Activated CD4-positive, alpha-beta T cell treated with anti-CD3 and anti-CD28 coated beads, Interleukin-2, Interleukin-4, amounts not matched to agents 100 ng/mL and 50 ng/mL, durations not matched to agents 16 hours and 8 hours (primary cell): ENCODE results near the gene SORCS2.
"Not testable (repeated sequence)": the region's sequence is repeated elsewhere in the genome, so short reads cannot be mapped to it uniquely, and the experiment has no call there.

Source experiments
- DNase-seq: peaks from one replicate; pipeline ENCODE4 v3.0.0-alpha.2; 2020; ENCODE audit warnings: low spot score

SORCS2 gene

DNA sequence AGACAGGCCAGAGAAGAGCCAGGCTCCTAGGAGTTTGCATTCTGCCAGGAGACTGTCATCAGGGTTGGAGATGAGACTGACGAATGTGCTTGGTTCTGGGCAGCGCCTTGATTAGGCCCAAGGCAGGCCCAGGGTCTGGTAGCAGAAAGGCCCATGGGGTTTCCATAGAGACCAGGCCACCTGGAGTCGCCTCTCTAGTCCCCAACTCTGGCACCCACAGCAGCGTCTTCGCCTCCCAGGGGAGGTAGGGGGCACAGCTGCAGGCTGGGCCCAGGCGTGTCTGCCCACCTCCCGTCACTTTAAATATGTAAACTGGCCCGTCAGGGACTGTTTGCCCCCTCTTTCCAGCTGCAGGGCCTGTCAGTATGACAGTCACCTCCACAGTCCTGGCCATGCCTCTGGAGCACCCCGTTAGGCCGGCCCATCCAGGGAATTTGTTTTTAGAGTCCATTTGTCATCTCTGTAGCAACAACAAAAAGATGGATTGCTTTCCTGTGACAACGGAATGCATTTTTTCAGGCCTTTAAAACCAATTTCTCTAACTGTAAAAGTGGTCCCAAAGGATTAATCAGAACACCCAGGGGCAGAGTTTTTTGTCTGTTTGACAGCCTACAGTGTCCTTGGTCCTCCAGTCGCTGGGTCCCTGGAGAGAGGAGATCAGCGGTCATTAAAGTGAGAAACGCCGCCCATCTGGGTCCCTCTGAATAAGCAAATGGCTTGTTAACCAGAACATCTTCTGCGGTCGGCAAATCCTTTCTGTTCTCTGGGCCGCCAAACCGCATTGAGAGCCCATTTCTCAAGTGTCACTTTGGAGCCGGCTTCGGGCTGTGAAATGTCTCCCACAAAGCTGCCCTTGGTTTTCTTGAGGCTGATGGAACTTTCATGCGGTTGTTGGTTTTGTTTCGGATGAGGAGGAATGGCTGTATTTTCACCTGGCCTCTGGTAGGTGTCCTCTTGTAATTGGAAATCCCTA, 395.4 kb downstream of the SORCS2 start:
- DNase-seq = no peak

GRCh38 chr4:7590189-7590588, 397.9 kb downstream of the SORCS2 start:
- DNase-seq = no peak

DNA sequence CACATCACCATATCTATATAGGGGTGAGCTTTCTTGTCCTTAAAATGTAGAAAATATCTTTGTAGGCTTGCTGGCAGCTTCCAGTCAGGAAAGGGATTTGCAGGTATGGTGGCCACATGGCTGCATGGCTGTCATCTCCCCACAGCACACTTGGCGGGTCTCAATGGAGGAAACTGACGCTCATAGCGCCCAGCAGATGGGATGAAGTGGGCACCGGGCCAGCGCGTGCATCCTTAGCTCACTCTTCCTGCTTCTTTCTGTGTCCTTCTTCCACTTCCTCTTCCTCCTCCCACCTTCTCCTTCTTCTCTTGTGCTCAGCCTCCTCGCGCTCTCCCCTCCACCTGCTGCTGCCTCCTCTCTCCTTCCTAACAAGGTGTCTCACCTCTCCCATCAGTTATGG, 398.6 kb downstream of the SORCS2 start:
- DNase-seq = no peak

DNA sequence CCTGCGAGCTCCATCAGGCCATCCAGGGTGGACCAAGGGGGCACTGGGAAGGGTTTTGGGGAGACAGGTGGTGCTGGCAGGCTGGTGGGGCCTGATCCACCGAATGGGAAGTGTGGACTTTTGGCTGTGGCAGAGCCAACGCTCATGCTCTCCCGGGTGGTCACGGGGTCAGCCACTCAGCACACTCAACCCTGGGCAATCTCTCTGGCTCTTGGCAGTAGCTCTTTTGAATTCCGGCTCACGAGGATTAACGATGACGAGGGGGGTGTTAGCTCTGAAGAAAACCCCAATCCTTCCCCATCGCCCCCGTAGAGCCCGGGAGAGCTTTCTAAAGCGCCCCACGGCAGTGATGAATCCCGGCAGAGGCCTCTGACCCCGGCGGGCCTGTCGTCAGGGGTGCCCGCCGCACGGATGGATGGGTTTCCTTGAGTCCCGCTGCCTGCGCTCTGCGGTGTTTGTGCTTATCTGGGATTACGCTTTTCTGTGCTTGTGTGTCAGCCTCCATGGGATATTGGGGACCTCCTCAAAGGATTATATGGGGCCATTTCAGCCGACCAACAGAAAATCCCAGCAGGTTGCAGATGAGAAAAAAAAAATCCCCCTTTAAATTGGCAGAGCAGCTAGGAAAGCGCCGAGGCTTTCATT, 399.2 kb downstream of the SORCS2 start:
- DNase-seq = no peak

DNA sequence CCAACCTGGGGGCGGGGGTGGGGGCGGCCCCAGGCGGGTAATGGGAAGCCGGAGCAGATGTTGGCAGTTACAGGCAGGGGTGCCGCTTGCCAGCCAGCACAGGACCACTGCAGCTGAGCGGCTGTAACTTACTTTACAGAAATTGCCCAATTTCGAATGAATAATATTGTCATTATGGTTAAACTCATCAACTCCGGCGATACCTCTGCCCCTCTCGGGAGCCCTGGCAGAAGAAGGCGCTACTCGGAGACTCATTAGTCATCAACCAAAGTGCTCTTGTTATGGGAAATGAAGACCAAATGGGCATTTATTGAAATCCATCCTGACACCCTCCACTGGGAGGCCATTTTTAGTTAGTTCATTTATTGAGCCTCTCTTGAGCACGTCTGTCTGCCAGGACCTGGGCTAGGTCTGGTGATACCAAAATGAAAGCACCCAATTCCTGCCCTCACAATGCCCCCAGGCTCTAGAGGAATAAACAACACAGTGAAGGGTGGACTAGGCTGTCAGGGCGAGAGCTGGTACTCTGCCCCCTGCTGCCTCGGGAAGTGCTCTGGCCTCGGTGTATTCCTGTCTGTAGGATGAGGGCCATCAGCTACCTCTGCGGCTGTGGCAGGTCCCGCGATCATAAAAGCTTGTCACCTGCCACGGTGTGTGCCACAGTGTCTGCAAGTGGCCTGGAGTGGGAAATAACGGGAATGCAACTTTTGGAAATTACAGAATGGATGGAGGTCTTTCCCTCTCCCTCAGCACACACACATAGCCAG, 401.5 kb downstream of the SORCS2 start:
- no peak for DNase-seq

GRCh38 chr4:7595934-7596461, 403.7 kb downstream of the SORCS2 start:
- DNase-seq = no peak

DNA sequence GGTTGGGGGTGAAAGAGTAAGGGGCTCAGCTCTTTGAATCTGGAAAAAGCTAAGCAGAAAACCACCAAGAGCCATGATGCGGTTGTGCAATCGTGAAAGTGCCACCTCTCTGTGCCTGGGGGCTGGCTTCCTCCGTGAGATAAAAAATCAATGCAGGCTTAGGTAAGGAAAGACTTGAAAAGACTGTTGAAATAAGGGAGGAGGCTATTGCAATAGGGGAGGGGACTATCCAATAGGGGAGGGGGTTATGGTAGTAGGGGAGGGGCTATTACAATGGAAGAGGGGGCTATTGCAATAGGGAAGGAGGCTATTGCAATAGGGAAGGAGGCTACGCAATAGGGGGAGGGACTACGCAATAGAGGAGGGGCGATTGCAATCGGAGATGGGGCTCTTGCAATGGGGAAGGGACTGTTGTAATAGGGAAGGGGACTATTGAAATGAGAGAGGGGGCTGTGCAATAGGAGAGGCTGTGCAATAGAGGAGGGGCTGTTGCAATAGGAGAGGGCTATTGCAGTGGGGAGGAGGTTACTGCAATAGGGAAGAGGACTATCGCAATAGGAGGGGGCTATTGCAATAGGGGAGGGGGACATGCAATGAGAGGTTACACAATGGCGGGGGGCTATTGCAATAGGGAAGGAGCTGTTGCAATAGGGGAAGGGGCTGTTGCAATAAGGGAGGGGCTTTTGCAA, 404.7 kb downstream of the SORCS2 start:
- DNase-seq = no peak

DNA sequence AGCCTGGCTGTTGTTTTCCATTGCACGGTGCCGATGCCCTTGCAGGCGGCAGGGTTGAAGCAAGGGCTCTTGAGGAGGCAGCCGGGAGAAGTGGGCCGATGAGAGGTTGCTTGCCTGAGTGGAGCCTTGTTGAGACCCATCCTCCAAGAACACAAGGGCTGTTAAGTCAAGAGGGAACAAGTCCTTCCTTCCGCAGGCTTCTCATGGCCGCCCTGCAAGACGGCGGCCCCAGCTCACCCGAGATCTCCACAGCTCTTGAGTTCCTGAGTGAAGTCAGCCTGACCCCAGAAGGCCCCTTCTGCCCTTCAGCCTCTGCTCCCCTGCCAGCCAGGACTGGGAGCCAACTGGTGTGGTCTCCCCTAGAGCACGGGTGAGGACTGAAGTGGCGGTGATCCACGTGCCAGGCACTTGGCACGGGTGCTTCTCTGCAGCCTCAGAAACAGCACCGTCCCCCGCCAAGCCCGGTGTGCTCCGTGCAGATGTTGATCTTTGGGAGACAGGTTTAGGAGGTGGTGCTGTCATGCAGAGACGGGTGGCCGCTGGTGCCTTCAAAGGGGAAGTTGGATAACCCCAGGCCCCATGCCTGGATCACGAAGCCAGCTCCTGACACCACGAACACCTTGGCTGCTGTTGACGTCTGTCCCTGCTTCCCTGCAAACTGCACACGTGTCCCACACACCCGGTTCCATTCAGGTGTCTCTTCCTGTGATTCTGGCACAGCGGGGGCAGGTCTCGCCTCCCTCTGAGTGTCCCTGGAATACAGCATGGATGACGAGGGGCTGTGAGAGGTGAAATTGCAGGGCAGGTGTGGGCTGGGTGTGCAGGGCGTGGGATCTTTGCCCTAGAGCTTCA, 406.8 kb downstream of the SORCS2 start:
- DNase-seq = no peak

DNA sequence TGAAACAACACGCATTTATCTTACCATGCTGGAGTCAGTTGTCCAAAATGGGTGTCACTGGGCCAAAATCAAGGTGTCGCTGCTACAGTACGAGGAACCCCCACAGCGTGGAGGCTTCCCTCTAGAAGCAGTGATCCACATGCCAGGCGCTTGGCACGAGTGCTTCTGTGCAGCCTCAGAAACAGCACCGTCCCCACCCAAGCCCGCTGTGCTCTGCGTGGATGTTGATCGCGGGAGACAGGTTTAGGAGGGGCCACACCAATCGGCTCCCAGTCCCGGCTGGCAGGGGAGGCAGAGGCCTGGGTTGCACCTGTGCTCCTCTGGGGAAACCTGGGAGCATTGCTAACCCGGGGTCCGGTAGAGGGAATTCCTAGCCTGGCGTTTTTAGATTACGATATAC, 407.9 kb downstream of the SORCS2 start:
- no peak for DNase-seq

GRCh38 chr4:7602166-7602565, 409.8 kb downstream of the SORCS2 start:
- not testable (repeated sequence) for DNase-seq

GRCh38 chr4:7607156-7607910, 415.0 kb downstream of the SORCS2 start:
- DNase-seq = no peak

DNA sequence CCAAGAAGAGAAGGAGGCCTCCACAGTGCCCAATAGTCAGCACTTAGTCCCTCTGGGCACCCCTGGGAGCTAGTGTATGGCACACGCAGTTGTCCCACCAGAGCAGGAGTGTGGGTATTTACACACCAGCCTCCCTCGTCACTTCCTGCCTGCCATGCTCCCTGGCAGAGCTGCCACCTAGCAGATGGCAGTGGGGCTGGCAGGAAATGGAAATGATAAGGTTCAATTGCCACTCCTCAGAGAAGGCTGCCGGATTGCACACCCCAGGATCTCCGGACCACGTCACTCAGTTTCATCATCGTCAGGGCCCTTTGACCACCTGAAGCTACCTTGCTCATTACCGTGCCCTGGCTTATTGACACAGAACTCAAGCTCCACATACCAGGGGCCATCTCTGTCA, 415.7 kb downstream of the SORCS2 start:
- no peak for DNase-seq

GRCh38 chr4:7609316-7609715, 417.0 kb downstream of the SORCS2 start:
- no peak for DNase-seq

- no peak for DNase-seq
Measured at GRCh38 chr4:7610022-7610670, 417.8 kb downstream of the SORCS2 start.

GRCh38 chr4:7610841-7611240, 418.5 kb downstream of the SORCS2 start:
- no peak for DNase-seq

- DNase-seq = no peak
Measured at GRCh38 chr4:7612311-7612897, 420.1 kb downstream of the SORCS2 start.

DNA sequence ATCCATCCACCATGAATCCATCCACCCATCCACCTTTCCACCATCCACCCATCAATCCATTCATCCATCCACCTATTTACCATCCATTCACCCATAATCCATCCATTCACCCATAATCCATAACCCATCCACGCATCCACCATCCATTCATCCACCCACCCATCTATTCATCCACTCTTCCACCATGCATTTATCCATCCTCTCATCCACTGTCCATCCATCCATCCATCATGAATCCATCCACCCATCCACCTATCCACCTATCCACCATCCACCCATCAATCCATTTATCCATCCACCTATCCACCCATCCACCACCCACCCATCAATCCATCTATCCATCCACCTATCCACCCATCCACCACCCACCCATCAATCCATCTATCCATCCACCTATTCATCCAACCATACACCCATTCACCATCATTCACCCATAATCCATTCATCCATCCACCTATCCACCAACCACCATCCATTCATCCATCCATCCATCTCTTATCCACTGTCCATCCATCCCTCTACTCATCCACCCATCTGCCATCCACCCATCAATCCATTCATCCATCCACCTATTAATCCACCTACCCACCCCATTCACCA, 422.1 kb downstream of the SORCS2 start:
- DNase-seq = no peak

GRCh38 chr4:7616193-7616592, 423.9 kb downstream of the SORCS2 start:
- DNase-seq = no peak

- no peak for DNase-seq
Measured at GRCh38 chr4:7618361-7618760, 426.0 kb downstream of the SORCS2 start.
